B cell (primary cell): ENCODE data around the gene ATG12. TPM values are rescaled to one million over a fixed set of nuclear protein-coding genes. Genes with fewer than 3 reads are reported as not detected.
"Not testable (repeated sequence)": the region's sequence is repeated elsewhere in the genome, so short reads cannot be mapped to it uniquely, and the experiment has no call there.

ENCODE experiments used
- ATAC-seq: fragments of 200-7000 bp; cut with Tn5 transposase; one replicate; pipeline ENCODE4 v1.10.0; 2021; ENCODE audit warnings: low read depth, mild to moderate bottlenecking, moderate number of reproducible peaks, moderate library complexity
- CTCF ChIA-PET: fragments of 350-600 bp; sonication (Branson Sonifier 250); formaldehyde crosslinking; loops from one replicate; lab custom pipeline; 2021; ENCODE audit warnings: antibody characterized with exemption, inconsistent platforms; lab: Charles Lee
- POLR2A ChIA-PET: fragments of 350-600 bp; sonication (Branson Sonifier 250); formaldehyde crosslinking; loops from one replicate; lab custom pipeline; 2021; ENCODE audit warnings: antibody characterized with exemption; lab: Charles Lee
- DNase-seq: peaks from one replicate; pipeline ENCODE4 v3.0.0; 2013
- H2AFZ ChIP-seq: 2 replicates; pipeline ENCODE4 v1.6.1; 2012; ENCODE audit warnings: mild to moderate bottlenecking, low read depth, low read length; ENCODE audit not compliant: insufficient read depth, poor library complexity, severe bottlenecking
- H3K27ac ChIP-seq, 2 donors: 1 replicate in 1 of 2; 2 replicates in 1 of 2; pipeline ENCODE4 v1.5.1; 2012 to 2013; ENCODE audit warnings: low read length in 2 of 2, mild to moderate bottlenecking in 2 of 2, moderate library complexity in 1 of 2
- H3K27me3 ChIP-seq, 4 experiments: fragments of 200-600 bp in 1 of 4; sonication (generic) in 1 of 4; replicated peaks in 1 of 4; 1 replicate in 2 of 4; 2 replicates in 2 of 4; pipeline versions ENCODE4 v1.6.1 to v1.7.0; 2013 to 2016; ENCODE audit warnings: low read length in 3 of 4, mild to moderate bottlenecking in 2 of 4, mixed read lengths in 1 of 4, moderate library complexity in 1 of 4; ENCODE audit not compliant: insufficient read depth in 4 of 4, control insufficient read depth in 3 of 4; ENCODE audit errors: control extremely low read depth in 1 of 4
- H3K36me3 ChIP-seq, 2 experiments: replicated peaks in 1 of 2; 1 replicate in 1 of 2; 2 replicates in 1 of 2; pipeline versions ENCODE4 v1.6.1 to v1.7.1; 2013; ENCODE audit warnings: low read length in 1 of 2; ENCODE audit not compliant: insufficient read depth in 2 of 2, control insufficient read depth in 1 of 2; ENCODE audit errors: control extremely low read depth in 1 of 2, extremely low read depth in 1 of 2
- H3K4me1 ChIP-seq, 2 donors: fragments of 200-600 bp in 1 of 2; sonication (generic) in 1 of 2; 1 replicate in 1 of 2; 2 replicates in 1 of 2; pipeline versions ENCODE4 v1.5.1 to v1.6.1; 2013 to 2017; ENCODE audit warnings: low read length in 2 of 2; ENCODE audit not compliant: control insufficient read depth in 2 of 2, insufficient read depth in 2 of 2
- H3K4me2 ChIP-seq: replicated peaks from 2 replicates; pipeline ENCODE3; 2012; ENCODE audit warnings: mild to moderate bottlenecking, low read depth, low read length; ENCODE audit not compliant: poor library complexity, severe bottlenecking
- H3K4me3 ChIP-seq, 5 experiments: fragments of 200-600 bp in 1 of 5; sonication (generic) in 1 of 5; 1 replicate in 3 of 5; 2 replicates in 2 of 5; pipeline versions ENCODE4 v1.5.1 to v1.7.0; 2011 to 2016; ENCODE audit warnings: low read length in 4 of 5, mild to moderate bottlenecking in 4 of 5, low read depth in 2 of 5, control low read depth in 1 of 5, moderate library complexity in 1 of 5; ENCODE audit not compliant: insufficient read depth in 1 of 5; ENCODE audit errors: control extremely low read depth in 1 of 5, extremely low read depth in 1 of 5
- H3K79me2 ChIP-seq: fragments of 200-600 bp; sonication (generic); one replicate; pipeline ENCODE4 v1.6.0; 2016; ENCODE audit warnings: low read length; ENCODE audit not compliant: control insufficient read depth, insufficient read depth
- H3K9ac ChIP-seq: fragments of 200-600 bp; sonication (generic); 2 replicates; pipeline ENCODE4 v1.6.1; 2017; ENCODE audit warnings: mild to moderate bottlenecking, low read length, moderate library complexity
- H3K9me3 ChIP-seq, 3 donors: one replicate each; pipeline versions ENCODE4 v1.6.1 to v1.7.1; 2013; ENCODE audit warnings: low read length in 2 of 3; ENCODE audit not compliant: control insufficient read depth in 2 of 3, insufficient read depth in 1 of 3; ENCODE audit errors: control extremely low read depth in 1 of 3
- H4K20me1 ChIP-seq: 2 replicates; pipeline ENCODE4 v1.6.0; 2012; ENCODE audit warnings: mild to moderate bottlenecking, low read length; ENCODE audit not compliant: insufficient read depth, control insufficient read depth, poor library complexity, severe bottlenecking
- H3K27ac Mint-ChIP-seq: one replicate; pipeline ENCODE4 v1.8.0; 2021; ENCODE audit warnings: mixed read lengths
- H3K27me3 Mint-ChIP-seq: one replicate; pipeline ENCODE4 v1.8.0; 2021; ENCODE audit warnings: mixed read lengths
- H3K4me1 Mint-ChIP-seq: one replicate; pipeline ENCODE4 v1.8.0; 2021; ENCODE audit warnings: mixed read lengths
- H3K4me3 Mint-ChIP-seq: one replicate; pipeline ENCODE4 v1.8.0; 2021; ENCODE audit warnings: mixed read lengths
- H3K9me3 Mint-ChIP-seq: one replicate; pipeline ENCODE4 v1.8.0; 2022; ENCODE audit warnings: mixed read lengths; ENCODE audit not compliant: insufficient read depth
- CTCF ChIP-seq: fragments of 200-600 bp; IDR thresholded peaks from one replicate; pipeline ENCODE4 v1.8.0; 2022; ENCODE audit warnings: antibody characterized with exemption, mild to moderate bottlenecking
- EZH2 ChIP-seq: IDR thresholded peaks from 2 replicates; pipeline ENCODE4 v1.6.1; 2012; ENCODE audit warnings: borderline replicate concordance, low read depth, mild to moderate bottlenecking, moderate library complexity, low read length; ENCODE audit not compliant: insufficient read depth, poor library complexity, severe bottlenecking
- WGBS: methylation state at CpG from one replicate; pipeline ENCODE4 v1.1.5; 2013; ENCODE audit warnings: missing lambda C conversion rate; ENCODE audit not compliant: insufficient coverage; 5-methylcytosine and 5-hydroxymethylcytosine counted together
- intact Hi-C: fragments of 100-400 bp; cut with micrococcal nuclease; formaldehyde crosslinking; loops from one replicate; pipeline ENCODE4 v1.10.0; 2022
- polyA plus RNA-seq: library from polyadenylated mRNA; depleted of rRNA; stranded (reverse); fragments of >200 nt; gene quantifications from 2 replicates; pipeline ENCODE4 v1.2.3, GENCODE V29; 2012
- total RNA-seq, 2 donors: library from RNA; stranded (reverse); fragments of 120-200 nt in 1 of 2; gene quantifications; 1 replicate in 1 of 2; 2 replicates in 1 of 2; pipeline versions ENCODE4 v1.2.3 to v1.2.4, GENCODE V29; 2013 to 2022

Gene ATG12
- total and polyA plus RNA-seq, 2 donors (not counting 1 experiment from before 2014, with no cell fraction given) = 60.8 to 97.5 TPM

GRCh38 chr5:115809946-115810345 is 31.4 kb downstream of the ATG12 start:
- Histone ChIP-seq H2AFZ (no peak overlapping the region), H3K79me2 (no peaks in the 10 kb centered on the region), H3K4me2 (no peak overlapping the region), H3K27me3 (peaks cover 0 to 15% (median 15%) of the 10 kb centered on the region in 4 experiments), H3K9me3 (no peaks in the 10 kb centered on the region), H3K36me3 (no peaks in the 10 kb centered on the region), H3K4me3 (no peak overlapping the region), H3K4me1 (peaks cover 0 to 2% of the 10 kb centered on the region in 2 donors), H3K27ac (no peak overlapping the region), H3K9ac (no peak overlapping the region), H4K20me1 (no peaks in the 10 kb centered on the region)
- no peak overlapping the region for H3K4me3 Mint-ChIP-seq
- CTCF ChIA-PET = interaction anchor here (1.2 kb wide), 1 partner anchor 9 kb away, joined by 3 read pairs; no protein-coding TSS in a partner anchor
- peaks cover 44% of the 10 kb centered on the region for H3K27me3 Mint-ChIP-seq
- POLR2A ChIA-PET = no interaction called here
- no peak for DNase-seq
- H3K4me1 Mint-ChIP-seq = peaks cover 2% of the 10 kb centered on the region
- WGBS = no CpG with 5 or more reads among the region's 2 CpGs
- H3K27ac Mint-ChIP-seq = no peak overlapping the region
- no peak for ATAC-seq
- intact Hi-C loops = no loop called here
- H3K9me3 Mint-ChIP-seq = no peaks in the 10 kb centered on the region
- TF ChIP-seq CTCF (no peak), EZH2 (no peak)

- H3K4me2 ChIP-seq, ATAC-seq, DNase-seq, H3K27ac ChIP-seq, H3K36me3 ChIP-seq, intact Hi-C loops, H3K79me2 ChIP-seq, H4K20me1 ChIP-seq, H3K4me1 Mint-ChIP-seq, H3K27me3 ChIP-seq, POLR2A ChIA-PET, H2AFZ ChIP-seq, H3K9me3 Mint-ChIP-seq, H3K4me3 ChIP-seq, H3K27ac Mint-ChIP-seq, H3K4me3 Mint-ChIP-seq, CTCF ChIA-PET, H3K9ac ChIP-seq, H3K9me3 ChIP-seq, H3K4me1 ChIP-seq: not testable (repeated sequence)
- peaks cover 27% of the 10 kb centered on the region for H3K27me3 Mint-ChIP-seq
- 100% methylated on average over 1 of the region's 2 CpGs for WGBS
Observed at GRCh38 chr5:115808066-115808465, 33.3 kb downstream of the ATG12 start.
